ENCODE measurements around the gene MID2.
"Not testable (repeated sequence)": the region's sequence is repeated elsewhere in the genome, so short reads cannot be mapped to it uniquely, and the experiment has no call there.

The MID2 gene

DNA sequence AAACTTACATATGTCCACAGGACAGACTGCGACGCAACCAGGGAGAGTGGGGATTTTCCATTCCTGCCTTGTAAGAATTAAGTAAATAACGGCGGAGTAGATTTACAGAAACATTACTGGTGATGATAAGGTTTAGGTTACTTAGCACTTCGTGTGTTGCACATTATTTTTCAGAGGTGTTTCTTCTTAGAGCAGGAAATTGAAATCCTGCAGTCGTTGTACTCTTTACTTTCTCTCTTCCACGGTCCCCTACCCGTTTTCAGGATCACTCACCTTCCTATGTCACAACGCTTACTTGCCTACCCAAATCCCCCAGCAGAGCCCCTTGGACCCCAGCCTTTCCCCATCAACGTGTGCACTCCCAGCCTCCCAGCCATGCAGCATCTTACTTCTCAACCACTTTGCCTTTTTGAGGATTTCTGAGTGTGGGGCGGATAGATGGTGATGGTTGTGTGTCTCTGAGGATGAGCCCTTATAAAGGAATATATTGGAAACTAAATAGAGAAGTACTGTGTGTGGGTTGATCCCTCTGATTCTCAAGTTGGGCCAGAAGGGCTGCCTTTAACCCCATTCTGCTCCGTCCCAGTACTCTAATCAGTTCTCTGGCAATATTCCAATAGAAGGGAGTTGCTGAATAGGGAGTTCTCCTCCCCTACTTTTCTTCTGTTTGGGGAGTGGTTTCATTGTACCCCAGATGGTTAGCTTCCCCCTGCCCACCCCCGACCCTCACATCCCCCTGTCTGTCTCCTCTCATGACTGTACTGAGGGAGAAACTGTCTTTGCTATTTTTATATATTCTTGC lies 1.6 kb downstream of the MID2 start:
- H3K4me1 ChIP-seq (ENCODE audit: insufficient read depth, low read length): no peaks in the 10 kb centered on the region
- no peaks in the 10 kb centered on the region for H3K36me3 ChIP-seq (ENCODE audit: insufficient read depth, low read length)
- H3K9me3 ChIP-seq (ENCODE audit: control insufficient read depth, insufficient read depth, low read length): no peaks in the 10 kb centered on the region
- H3K9ac ChIP-seq (ENCODE audit: low read depth, low read length): peak overlapping the region; percentile 59

DNA sequence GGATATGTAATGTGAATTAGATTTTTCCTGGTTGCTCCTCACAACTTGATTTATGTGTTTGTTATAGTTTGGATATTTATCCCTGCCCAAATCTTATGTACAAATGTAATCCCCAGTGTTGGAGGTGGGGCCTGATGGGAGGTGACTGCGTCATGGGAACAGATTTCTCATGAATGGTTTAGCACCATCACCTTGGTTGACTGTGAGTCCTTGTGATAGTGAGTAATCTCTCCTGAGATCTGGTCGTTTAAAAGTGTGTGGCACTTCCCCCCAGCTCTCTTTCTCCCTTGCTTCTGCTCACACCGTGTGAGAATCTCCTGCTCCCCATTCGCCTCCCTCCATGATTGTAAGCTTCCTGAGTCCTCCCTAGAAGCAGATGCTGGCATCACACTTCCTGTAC lies 2.2 kb downstream of the MID2 start:
- no peak overlapping the region for H3K9ac ChIP-seq (ENCODE audit: low read depth, low read length)
- no peaks in the 10 kb centered on the region for H3K9me3 ChIP-seq (ENCODE audit: control insufficient read depth, insufficient read depth, low read length)
- no peaks in the 10 kb centered on the region for H3K4me1 ChIP-seq (ENCODE audit: insufficient read depth, low read length)
- no peaks in the 10 kb centered on the region for H3K36me3 ChIP-seq (ENCODE audit: insufficient read depth, low read length)

DNA sequence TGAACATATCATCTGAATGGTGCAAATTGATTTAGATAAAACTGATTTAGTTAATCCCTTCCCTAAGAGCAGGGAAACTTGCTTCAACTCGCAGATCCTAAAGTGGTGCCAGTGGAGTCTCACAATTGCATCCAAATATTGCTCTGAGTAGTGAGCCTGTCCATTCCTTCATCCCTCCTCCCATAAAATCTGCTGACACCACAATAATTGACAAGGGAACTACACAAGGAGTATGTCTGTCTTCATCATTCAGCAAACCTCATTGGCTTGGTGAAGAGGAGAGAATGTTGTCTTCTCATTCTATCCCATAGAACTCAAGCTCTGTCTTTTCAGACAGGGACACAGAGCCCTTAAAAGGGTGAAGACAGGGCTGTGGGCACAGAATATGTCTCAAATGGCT lies 4.2 kb downstream of the MID2 start:
- Histone ChIP-seq H3K9me3 (ENCODE audit: control insufficient read depth, insufficient read depth, low read length) (no peaks in the 10 kb centered on the region), H3K9ac (ENCODE audit: low read depth, low read length) (no peak overlapping the region), H3K4me1 (ENCODE audit: insufficient read depth, low read length) (no peaks in the 10 kb centered on the region), H3K36me3 (ENCODE audit: insufficient read depth, low read length) (no peaks in the 10 kb centered on the region)

DNA sequence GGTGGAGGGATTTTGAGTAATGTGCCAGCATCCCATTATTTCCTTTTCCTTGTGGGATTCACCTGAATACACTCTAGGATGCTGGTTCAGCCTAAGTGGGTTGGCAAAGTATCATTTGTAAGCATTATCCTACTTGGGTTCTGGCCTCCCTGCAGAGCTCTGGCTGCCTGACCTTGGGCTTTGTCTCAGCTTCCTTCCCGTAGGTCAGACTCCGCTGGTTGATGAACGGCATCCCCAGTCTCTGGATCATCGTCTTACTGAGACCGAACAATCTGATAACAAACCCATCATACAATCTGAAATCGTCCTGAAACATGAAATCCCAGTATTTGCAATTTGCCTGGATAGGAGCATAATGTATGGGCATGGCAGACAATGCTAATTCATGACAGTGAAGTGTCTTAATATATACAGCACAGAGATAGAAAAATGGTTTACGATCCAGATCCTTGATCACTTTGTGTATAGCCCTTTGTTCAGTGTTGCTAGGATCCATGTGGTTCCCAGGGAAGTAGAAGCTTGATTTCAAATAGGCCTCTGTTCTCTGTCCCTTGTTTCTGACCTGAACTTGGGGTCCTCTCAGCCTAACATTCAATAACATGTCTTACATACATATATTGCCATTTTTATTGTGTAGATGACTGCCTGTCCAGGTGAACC lies 5.5 kb downstream of the MID2 start:
- no peaks in the 10 kb centered on the region for H3K4me1 ChIP-seq (ENCODE audit: insufficient read depth, low read length)

DNA sequence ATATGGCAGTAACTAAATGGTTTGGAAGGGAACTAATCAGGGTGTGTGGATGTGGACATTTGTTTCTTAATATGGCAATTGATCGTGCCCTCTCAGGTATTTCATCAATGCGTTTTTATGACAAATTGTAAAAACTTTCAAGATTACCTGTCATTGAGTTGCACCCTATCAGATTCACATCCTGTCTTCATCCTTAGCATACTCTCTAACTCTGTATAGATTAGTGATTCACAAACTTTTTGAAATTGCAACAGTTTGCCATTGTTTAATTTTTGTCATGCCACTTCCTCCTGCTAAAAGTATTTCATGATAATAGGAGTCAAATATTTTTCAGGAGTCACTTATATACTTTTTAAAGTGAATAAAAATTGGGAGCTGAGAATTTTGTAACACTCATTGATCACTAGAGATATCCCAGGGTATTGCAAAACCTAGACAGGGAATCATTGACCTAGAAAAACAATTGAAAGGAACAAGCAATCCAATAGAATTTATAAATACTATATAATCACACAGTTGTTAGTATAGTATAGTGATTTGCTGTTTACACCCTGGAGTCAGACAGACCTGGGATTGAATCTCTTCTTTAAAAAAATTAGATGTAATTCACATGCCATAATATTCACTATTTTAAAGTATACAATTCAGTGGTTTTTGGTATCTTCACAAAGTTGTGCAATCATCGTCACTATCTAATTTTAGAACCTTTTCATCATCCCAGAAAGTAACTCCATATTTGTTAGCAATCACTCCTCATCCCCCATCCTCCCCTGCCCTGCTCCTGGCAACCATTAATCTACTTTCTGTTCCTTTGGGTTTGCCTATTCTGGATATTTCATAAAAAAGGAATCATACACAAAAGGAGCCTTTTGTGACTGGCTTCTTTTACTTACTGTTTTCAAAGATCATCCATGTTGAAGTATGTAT lies 8.9 kb downstream of the MID2 start:
- no peaks in the 10 kb centered on the region for H3K9me3 ChIP-seq (ENCODE audit: control insufficient read depth, insufficient read depth, low read length)
- H3K4me1 ChIP-seq (ENCODE audit: insufficient read depth, low read length): no peaks in the 10 kb centered on the region
- H3K9ac ChIP-seq (ENCODE audit: low read depth, low read length): no peak overlapping the region
- H3K36me3 ChIP-seq (ENCODE audit: insufficient read depth, low read length): no peaks in the 10 kb centered on the region

More for the DNA sequence above, 5.5 kb downstream of the MID2 start:
- Histone ChIP-seq H3K9ac (ENCODE audit: low read depth, low read length) (no peak overlapping the region), H3K36me3 (ENCODE audit: insufficient read depth, low read length) (no peaks in the 10 kb centered on the region), H3K9me3 (ENCODE audit: control insufficient read depth, insufficient read depth, low read length) (no peaks in the 10 kb centered on the region)

DNA sequence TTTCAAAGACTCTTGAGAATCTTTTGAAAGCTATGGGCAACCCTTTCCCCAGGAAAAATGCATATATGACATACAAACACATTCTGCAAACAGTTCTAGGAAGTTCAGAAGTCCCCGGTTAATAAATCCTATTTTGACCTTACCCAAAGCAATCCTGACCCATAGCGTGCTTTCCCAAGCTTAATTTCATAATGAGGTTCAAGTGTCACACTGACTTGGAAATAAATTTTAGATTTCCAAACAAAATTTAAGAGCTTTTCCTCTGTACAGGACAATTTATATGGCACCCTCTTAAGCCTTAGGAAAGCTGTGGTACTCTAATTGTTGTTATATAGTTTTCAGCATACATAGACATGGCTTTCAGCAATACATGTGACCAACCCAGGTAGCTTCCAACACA lies 11.3 kb downstream of the MID2 start:
- no peaks in the 10 kb centered on the region for H3K9me3 ChIP-seq (ENCODE audit: control insufficient read depth, insufficient read depth, low read length)
- no peak overlapping the region for H3K9ac ChIP-seq (ENCODE audit: low read depth, low read length)
- H3K36me3 ChIP-seq (ENCODE audit: insufficient read depth, low read length): no peaks in the 10 kb centered on the region
- H3K4me1 ChIP-seq (ENCODE audit: insufficient read depth, low read length): no peaks in the 10 kb centered on the region

DNA sequence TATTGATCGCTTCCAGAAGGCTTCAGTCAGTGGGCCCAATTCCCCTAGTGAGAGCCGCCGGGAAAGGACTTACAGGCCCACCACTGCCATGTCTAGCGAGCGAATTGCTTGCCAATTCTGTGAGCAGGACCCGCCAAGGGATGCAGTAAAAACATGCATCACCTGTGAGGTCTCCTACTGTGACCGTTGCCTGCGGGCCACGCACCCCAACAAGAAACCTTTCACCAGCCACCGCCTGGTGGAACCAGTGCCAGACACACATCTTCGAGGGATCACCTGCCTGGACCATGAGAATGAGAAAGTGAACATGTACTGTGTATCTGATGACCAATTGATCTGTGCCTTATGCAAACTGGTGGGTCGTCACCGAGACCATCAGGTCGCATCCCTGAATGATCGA lies 15.3 kb downstream of the MID2 start:
- Histone ChIP-seq H3K9me3 (ENCODE audit: control insufficient read depth, insufficient read depth, low read length) (no peaks in the 10 kb centered on the region), H3K9ac (ENCODE audit: low read depth, low read length) (no peak overlapping the region), H3K4me1 (ENCODE audit: insufficient read depth, low read length) (no peaks in the 10 kb centered on the region), H3K36me3 (ENCODE audit: insufficient read depth, low read length) (no peaks in the 10 kb centered on the region)

DNA sequence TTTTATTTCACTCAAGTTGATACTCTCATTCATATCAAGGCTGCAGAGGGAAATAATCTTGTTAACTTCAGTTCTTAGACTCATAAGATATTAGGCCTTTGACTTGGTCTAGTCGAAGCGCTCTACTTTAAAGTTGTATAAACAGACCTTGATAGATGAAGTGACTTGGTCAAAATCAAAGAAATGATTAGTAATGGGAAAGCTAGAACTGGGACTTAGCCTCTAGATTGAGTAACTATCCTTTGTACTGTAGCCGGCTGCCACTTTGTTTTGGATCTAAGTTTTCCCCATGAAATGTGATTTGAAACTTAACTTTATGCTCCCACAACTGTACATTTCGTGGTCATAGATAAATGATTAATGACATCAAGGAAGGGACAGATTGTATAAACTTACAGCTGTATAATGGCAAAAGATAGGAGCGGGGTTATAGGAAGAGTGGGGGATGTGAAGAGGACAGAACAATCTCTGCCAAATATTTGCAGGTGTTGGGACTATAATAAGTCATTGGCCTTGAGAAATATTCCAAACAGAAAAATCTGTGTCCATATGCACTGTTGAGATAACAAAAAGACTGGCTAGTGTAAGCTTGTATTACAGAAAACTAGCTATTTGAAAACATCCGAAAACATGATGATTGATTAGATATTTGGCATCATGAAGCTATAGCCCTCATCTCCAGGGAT lies 17.2 kb downstream of the MID2 start:
- H3K9me3 ChIP-seq (ENCODE audit: control insufficient read depth, insufficient read depth, low read length): no peaks in the 10 kb centered on the region
- H3K4me1 ChIP-seq (ENCODE audit: insufficient read depth, low read length): no peaks in the 10 kb centered on the region
- no peaks in the 10 kb centered on the region for H3K36me3 ChIP-seq (ENCODE audit: insufficient read depth, low read length)
- no peak overlapping the region for H3K9ac ChIP-seq (ENCODE audit: low read depth, low read length)

DNA sequence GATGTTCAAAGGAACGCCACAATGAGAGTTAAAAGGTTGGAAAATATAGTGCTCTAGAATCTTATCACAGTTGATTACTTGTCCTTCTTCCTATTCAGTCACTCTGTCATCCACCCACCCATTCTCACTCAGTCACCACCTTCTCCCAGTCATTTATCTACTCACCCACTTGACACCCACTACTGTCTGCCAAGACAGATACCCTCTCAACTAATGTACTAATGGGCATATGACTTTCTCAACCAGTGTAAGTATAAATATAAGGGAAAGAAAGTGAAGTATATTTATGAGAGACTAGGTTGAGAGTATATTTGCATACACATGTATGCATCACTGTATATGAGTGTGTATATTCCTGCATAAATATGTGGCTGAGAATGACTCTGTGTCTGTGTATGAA lies 20.0 kb downstream of the MID2 start:
- Histone ChIP-seq H3K9ac (ENCODE audit: low read depth, low read length) (no peak overlapping the region), H3K4me1 (ENCODE audit: insufficient read depth, low read length) (0 out of 2 replicates have a peak, but pooled peaks cover 6% of the 10 kb centered on the region), H3K9me3 (ENCODE audit: control insufficient read depth, insufficient read depth, low read length) (no peaks in the 10 kb centered on the region), H3K36me3 (ENCODE audit: insufficient read depth, low read length) (no peaks in the 10 kb centered on the region)

DNA sequence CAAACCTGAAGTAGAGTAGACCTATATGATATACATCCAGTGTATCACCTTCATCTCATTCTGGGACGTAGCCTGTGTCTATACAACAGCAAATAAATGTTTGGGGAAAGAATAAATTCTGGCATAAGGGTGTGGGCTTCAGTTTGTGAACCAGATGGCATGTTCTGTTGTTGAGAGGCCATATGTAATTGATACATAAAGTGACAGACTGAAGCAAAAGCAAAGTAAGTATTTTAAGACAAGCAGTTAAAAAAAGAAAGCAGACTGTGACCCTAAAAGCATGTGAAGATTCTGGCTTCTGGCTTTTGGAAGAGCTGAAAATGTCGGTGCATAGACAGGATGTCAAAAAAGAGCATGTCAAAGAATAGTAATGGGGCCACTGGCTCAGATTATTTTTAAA lies 22.9 kb downstream of the MID2 start:
- Histone ChIP-seq H3K9ac (ENCODE audit: low read depth, low read length) (no peak overlapping the region), H3K9me3 (ENCODE audit: control insufficient read depth, insufficient read depth, low read length) (no peaks in the 10 kb centered on the region), H3K36me3 (ENCODE audit: insufficient read depth, low read length) (no peaks in the 10 kb centered on the region), H3K4me1 (ENCODE audit: insufficient read depth, low read length) (peaks cover 15% of the 10 kb centered on the region)

DNA sequence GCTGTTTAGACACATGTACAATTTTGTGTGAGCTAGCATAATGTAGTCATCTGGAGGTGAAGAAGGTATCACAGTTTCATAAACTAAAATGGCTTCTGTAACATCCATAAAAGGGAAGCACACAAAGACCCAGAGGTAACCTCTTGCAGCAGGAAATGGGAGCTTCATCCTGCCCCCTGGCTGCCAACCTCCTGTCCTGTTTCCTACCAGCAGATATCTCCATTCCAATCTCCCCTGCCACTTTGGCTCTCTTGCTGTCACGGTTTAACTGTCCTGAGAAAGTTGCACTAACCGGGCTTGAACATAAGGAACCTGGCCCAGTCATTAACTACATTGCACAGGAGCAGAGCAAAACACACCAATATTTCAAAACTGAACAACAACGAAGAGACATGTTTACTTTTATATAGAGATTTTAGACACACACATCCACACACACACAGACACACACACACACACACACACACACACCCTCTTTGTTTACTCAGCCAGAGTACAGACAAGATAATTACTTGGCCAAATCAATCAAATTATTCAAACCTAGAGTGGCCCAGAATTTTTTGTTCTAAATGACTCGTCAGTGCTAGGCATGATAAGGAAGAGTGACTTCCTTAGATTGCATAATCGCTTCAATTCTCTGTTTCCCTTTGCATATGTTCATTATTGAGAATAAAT lies 24.2 kb downstream of the MID2 start:
- no peak overlapping the region for H3K9ac ChIP-seq (ENCODE audit: low read depth, low read length)
- peaks cover 15% of the 10 kb centered on the region for H3K4me1 ChIP-seq (ENCODE audit: insufficient read depth, low read length)
- no peaks in the 10 kb centered on the region for H3K36me3 ChIP-seq (ENCODE audit: insufficient read depth, low read length)
- H3K9me3 ChIP-seq (ENCODE audit: control insufficient read depth, insufficient read depth, low read length): no peaks in the 10 kb centered on the region

DNA sequence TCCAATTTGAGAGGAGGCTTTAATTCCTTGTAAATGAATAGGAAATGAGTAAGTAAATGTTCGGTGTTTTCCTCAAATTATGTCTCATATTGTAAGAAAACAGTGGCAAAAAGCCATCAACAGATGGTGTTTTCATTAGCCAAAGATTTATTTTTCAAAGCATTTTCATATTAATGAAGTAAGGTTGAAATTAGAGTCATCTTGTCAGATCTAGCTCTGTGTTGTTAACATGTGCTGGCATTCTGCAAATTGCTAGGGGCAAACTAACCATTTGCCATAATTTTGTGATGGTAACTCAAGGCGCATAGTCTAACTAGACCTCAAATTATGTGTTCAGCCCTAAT lies 24.7 kb downstream of the MID2 start:
- Histone ChIP-seq H3K36me3 (ENCODE audit: insufficient read depth, low read length) (no peaks in the 10 kb centered on the region), H3K9ac (ENCODE audit: low read depth, low read length) (no peak overlapping the region), H3K4me1 (ENCODE audit: insufficient read depth, low read length) (peaks cover 15% of the 10 kb centered on the region), H3K9me3 (ENCODE audit: control insufficient read depth, insufficient read depth, low read length) (no peaks in the 10 kb centered on the region)

DNA sequence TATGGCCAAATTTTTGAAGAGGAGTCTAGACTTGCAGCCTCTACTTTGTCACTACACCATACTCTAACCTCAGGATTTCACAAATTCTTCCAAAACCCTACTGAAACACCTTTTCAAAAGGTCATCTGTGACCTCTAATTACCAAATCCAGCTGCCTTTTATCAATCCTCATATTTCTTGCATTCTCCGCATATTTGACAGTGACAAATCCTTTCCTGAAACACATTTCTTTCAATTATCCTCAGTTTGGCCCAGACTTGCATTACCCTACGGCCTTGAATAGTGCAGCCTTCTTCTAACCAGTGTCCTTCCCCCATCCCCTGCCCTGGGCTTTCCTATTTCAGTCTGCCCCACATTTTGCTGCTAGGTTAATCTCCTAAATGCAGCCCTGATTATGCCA lies 25.5 kb downstream of the MID2 start:
- no peaks in the 10 kb centered on the region for H3K36me3 ChIP-seq (ENCODE audit: insufficient read depth, low read length)
- no peaks in the 10 kb centered on the region for H3K9me3 ChIP-seq (ENCODE audit: control insufficient read depth, insufficient read depth, low read length)
- H3K4me1 ChIP-seq (ENCODE audit: insufficient read depth, low read length): peaks cover 15% of the 10 kb centered on the region
- no peak overlapping the region for H3K9ac ChIP-seq (ENCODE audit: low read depth, low read length)

DNA sequence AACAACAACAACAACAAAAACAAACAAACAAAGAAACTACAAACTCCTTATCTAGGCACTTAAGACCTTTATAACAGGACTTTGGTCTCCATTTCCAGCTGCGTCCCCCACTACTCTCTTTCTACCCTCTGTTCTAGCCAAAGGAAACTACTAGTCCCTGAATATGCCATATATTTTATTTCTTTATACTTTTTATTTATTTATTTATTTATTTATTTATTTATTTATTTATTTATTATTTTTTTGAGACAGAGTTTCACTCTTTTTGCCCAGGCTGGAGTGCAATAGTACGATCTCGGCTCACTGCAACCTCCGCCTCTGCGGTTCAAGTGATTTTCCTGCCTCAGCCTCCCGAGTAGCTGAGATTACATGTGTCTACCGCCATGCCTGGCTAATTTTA lies 26.0 kb downstream of the MID2 start:
- peaks cover 15% of the 10 kb centered on the region for H3K4me1 ChIP-seq (ENCODE audit: insufficient read depth, low read length)
- not testable (repeated sequence) for H3K36me3 ChIP-seq (ENCODE audit: insufficient read depth, low read length); H3K9ac ChIP-seq (ENCODE audit: low read depth, low read length); H3K9me3 ChIP-seq (ENCODE audit: control insufficient read depth, insufficient read depth, low read length)

All from ES-I3 (cell line).